T-helper 17 cell (primary cell): ENCODE data around the gene CRELD2. TPM values are rescaled to one million over a fixed set of nuclear protein-coding genes. Genes with fewer than 3 reads are reported as not detected.
A peak's percentile ranks its signal among the peaks of the same experiment; 100 is the strongest.

Experiments used
- ATAC-seq: fragments of 150-1000 bp; cut with Tn5 transposase; 2 replicates; pipeline ENCODE4 v1.10.0; 2021; ENCODE audit warnings: mild to moderate bottlenecking, moderate library complexity
- DNase-seq, 3 donors: peaks; one replicate each; pipeline versions ENCODE4 v3.0.0 to v3.0.0-alpha.2; 2020 to 2021
- H3K9me3 ChIP-seq: one replicate; pipeline ENCODE4 v1.7.0; 2013; ENCODE audit warnings: low read length, mild to moderate bottlenecking; ENCODE audit not compliant: control insufficient read depth, poor library complexity, severe bottlenecking
- H3K27ac Mint-ChIP-seq: one replicate; pipeline ENCODE4 v1.8.0; 2022; ENCODE audit warnings: mild to moderate bottlenecking, moderate library complexity, mixed read lengths
- H3K27me3 Mint-ChIP-seq: one replicate; pipeline ENCODE4 v1.8.0; 2022; ENCODE audit warnings: mixed read lengths
- H3K36me3 Mint-ChIP-seq: one replicate; pipeline ENCODE4 v1.8.0; 2022; ENCODE audit warnings: low read depth, mixed read lengths
- H3K4me1 Mint-ChIP-seq: one replicate; pipeline ENCODE4 v1.8.0; 2022; ENCODE audit warnings: mild to moderate bottlenecking, mixed read lengths
- H3K4me3 Mint-ChIP-seq: one replicate; pipeline ENCODE4 v1.8.0; 2022; ENCODE audit warnings: mild to moderate bottlenecking, moderate library complexity, mixed read lengths
- total RNA-seq, 4 donors: library from RNA in 2 of 4; stranded (reverse) in 2 of 4; gene quantifications; one replicate each; pipeline ENCODE4 v1.2.3 and lab custom pipeline; 2022 to 2026

Gene CRELD2
- total RNA-seq, 2 donors from 2014 or later: 28.1 to 36.7 TPM

GRCh38 chr22:49894322-49895054, 23.9 kb upstream of the CRELD2 start:
- Mint-ChIP-seq H3K36me3 (peaks cover 3% of the 10 kb centered on the region), H3K27me3 (no peaks in the 10 kb centered on the region), H3K4me1 (peaks cover 5% of the 10 kb centered on the region), H3K4me3 (no peak overlapping the region), H3K27ac (no peak overlapping the region)
- no peak for DNase-seq
- ATAC-seq: no peak
- no peaks in the 10 kb centered on the region for H3K9me3 ChIP-seq

DNA sequence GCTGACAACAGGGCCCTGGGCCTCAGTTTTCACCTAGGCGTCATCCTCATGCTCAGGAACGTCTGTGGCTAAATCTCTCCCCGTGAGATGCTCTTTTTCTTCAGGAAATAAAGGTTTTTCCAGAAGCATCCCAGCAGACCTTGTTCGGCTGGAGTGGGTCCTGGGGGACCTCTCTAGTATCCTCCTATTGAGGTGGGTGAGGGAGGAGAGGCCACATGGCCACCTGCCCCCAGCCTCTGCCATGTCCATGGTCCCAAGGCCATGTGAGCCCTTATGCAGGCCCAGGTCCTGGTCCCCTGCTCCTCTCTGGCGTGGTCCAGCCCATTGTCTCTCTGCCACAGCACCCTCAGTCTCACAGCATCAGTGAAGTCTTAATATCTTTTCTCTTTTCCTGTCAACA, 22.2 kb upstream of the CRELD2 start:
- Mint-ChIP-seq H3K4me1 (peaks cover 7% of the 10 kb centered on the region), H3K27ac (no peak overlapping the region), H3K4me3 (peak overlapping the region; percentile 43), H3K27me3 (no peaks in the 10 kb centered on the region), H3K36me3 (peaks cover 5% of the 10 kb centered on the region)
- ATAC-seq (no peak), DNase-seq (no peak)
- H3K9me3 ChIP-seq: no peaks in the 10 kb centered on the region

DNA sequence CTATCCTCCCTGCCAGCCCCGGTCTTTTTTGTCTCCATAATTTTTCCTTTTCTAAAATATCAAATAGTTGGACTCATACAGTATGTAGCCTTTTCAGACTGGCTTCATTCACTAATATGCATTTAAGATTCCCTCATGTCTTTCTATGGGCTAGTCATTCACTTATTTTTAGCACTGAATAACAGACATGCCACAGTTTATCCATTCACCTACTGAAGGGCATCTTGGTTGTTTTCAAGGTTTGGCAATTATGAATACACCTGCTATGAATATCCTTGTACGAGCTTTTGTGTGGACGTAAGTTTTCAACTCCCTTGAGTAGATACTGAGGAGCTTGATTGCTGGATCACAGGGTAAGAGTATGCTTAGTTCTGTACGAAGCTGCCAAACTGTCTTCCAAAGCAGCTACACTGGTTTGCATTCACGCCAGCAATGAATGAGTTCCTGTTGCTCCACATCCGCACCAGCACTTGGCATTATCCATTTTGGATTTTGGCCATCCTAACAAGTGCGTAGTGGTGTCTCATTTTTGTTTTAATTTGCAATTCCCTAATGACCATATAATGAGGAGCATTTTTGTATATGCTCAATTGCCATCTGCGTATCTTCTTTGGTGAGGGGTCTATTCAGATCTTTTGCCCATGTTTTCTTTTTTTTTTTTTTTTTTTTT, 21.3 kb upstream of the CRELD2 start:
- peaks cover 5% of the 10 kb centered on the region for H3K36me3 Mint-ChIP-seq
- peak overlapping the region; percentile 76 for H3K27ac Mint-ChIP-seq
- no peak for DNase-seq

DNA sequence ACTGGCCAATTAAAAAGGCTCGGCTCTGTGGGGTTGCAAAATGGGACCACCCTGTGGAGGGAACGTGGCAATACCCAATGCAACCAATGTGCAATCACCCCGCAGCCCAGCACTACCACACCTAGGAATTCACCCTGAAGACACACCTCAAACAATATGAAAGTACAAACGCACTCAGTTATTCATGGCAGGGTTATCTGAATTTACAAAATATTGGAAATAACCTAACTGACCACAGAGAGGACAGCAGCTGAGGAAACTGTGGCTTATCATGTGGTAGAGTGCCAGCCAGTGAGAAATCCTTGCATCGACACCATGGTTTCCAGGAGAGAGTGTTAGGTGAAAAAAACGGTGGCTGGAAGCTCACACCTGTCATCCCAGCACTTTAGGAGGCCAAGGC, 18.9 kb upstream of the CRELD2 start:
- no peaks in the 10 kb centered on the region for H3K9me3 ChIP-seq
- no peak for DNase-seq
- Mint-ChIP-seq H3K4me3 (no peak overlapping the region), H3K4me1 (peaks cover 7% of the 10 kb centered on the region), H3K27ac (no peak overlapping the region), H3K27me3 (no peaks in the 10 kb centered on the region), H3K36me3 (peaks cover 2% of the 10 kb centered on the region)
- ATAC-seq: no peak

More for the DNA sequence above, 21.3 kb upstream of the CRELD2 start:
- H3K4me1 Mint-ChIP-seq: peaks cover 7% of the 10 kb centered on the region
- no peak for ATAC-seq
- no peaks in the 10 kb centered on the region for H3K9me3 ChIP-seq
- H3K27me3 Mint-ChIP-seq: no peaks in the 10 kb centered on the region
- no peak overlapping the region for H3K4me3 Mint-ChIP-seq

- H3K36me3 Mint-ChIP-seq: peaks cover 2% of the 10 kb centered on the region
- ATAC-seq (no peak), DNase-seq (no peak)
- peak overlapping the region; percentile 60 for H3K4me3 Mint-ChIP-seq
- no peak overlapping the region for H3K27ac Mint-ChIP-seq
- H3K9me3 ChIP-seq: no peaks in the 10 kb centered on the region
- peaks cover 7% of the 10 kb centered on the region for H3K4me1 Mint-ChIP-seq
- no peaks in the 10 kb centered on the region for H3K27me3 Mint-ChIP-seq
Measured at GRCh38 chr22:49900441-49901230, 17.8 kb upstream of the CRELD2 start.

GRCh38 chr22:49901457-49901856, 17.0 kb upstream of the CRELD2 start:
- no peaks in the 10 kb centered on the region for H3K9me3 ChIP-seq
- no peak overlapping the region for H3K27ac Mint-ChIP-seq
- DNase-seq (no peak), ATAC-seq (no peak)
- no peak overlapping the region for H3K4me3 Mint-ChIP-seq
- H3K27me3 Mint-ChIP-seq: no peaks in the 10 kb centered on the region
- peaks cover 2% of the 10 kb centered on the region for H3K36me3 Mint-ChIP-seq
- peaks cover 4% of the 10 kb centered on the region for H3K4me1 Mint-ChIP-seq

DNA sequence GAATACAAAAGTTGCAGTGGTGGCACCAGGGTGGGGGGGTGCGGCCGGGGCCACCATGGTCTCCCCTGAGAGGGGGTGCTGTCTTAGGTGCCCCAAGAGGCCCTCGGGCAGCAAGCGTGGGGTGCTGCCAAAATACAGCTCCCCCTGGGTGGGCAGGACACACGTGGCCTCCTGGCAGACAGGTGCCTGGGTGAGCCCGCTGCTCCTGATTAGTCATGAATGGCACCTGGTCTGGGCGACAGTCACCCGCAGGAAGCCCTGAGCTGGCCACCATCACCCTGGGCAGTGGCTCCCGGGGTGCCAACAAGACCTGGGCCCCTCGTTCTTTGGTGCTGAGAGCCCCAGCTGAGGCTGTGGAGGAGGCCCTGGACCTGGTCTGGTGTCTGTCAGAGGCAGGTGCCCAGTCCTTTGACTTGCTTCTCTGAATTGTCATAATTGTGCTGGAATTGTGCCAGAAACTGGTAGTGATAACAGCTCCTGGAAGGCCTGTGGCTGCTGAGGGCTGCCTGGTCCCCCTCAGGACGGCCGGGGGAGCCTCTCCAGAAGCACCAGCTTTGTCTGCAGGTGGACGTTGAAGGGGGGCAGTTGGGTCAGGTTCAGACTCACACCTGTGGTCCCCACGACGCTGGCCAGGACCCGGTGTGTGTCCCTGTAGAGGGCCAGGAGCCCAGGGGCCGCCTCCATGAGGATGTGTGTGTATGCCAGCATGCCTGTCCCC, 15.0 kb upstream of the CRELD2 start:
- Mint-ChIP-seq H3K4me1 (peaks cover 9% of the 10 kb centered on the region), H3K27me3 (no peaks in the 10 kb centered on the region), H3K4me3 (no peak overlapping the region), H3K36me3 (peaks cover 2% of the 10 kb centered on the region), H3K27ac (no peak overlapping the region)
- no peak for ATAC-seq
- DNase-seq: no peak
- H3K9me3 ChIP-seq: no peaks in the 10 kb centered on the region

DNA sequence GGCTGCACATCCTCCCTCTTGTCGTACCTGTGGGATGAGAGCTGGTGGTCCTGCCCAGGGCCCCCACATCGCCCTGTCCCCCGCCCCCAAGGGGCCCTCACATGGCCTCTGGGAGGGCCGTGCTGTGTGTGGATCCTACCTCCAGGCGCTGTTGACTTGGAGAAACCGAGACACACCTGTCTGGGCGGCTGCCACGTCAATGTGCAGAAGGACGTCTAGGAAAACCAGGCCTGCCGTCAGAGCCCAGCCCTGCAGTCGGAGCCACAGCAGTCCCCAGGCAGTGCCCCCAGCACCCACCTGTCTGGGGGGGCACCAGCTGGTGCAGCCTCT, 14.4 kb upstream of the CRELD2 start:
- DNase-seq (no peak), ATAC-seq (no peak)
- Mint-ChIP-seq H3K36me3 (peaks cover 2% of the 10 kb centered on the region), H3K27me3 (no peaks in the 10 kb centered on the region), H3K4me3 (no peak overlapping the region), H3K4me1 (peaks cover 9% of the 10 kb centered on the region), H3K27ac (no peak overlapping the region)
- H3K9me3 ChIP-seq: no peaks in the 10 kb centered on the region

DNA sequence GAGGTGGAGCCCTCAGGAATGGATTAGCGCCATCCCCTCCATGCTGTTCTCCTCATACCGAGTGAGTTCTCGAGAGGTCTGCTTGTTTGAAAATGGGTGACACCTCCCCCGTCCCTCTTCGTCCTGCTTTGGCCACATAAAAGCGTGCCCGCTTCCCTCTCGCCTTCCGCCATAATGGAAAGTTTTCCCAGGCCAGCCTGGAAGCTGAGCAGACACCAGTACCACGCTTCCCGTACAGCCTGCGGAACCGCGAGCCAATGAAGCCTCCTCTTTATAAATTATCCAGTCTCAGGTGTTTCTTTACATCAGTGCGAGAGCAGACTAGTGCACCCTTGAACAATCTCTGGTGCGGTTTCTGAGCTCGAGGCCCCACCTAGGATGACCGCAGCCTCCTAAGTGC, 13.0 kb upstream of the CRELD2 start:
- H3K9me3 ChIP-seq: no peaks in the 10 kb centered on the region
- peaks cover 9% of the 10 kb centered on the region for H3K4me1 Mint-ChIP-seq
- no peak overlapping the region for H3K4me3 Mint-ChIP-seq
- no peak for ATAC-seq
- H3K27ac Mint-ChIP-seq: no peak overlapping the region
- no peaks in the 10 kb centered on the region for H3K27me3 Mint-ChIP-seq
- peaks cover 2% of the 10 kb centered on the region for H3K36me3 Mint-ChIP-seq
- no peak for DNase-seq

- H3K4me1 Mint-ChIP-seq: peaks cover 8% of the 10 kb centered on the region
- H3K4me3 Mint-ChIP-seq: no peak overlapping the region
- ATAC-seq (no peak), DNase-seq (no peak)
- H3K9me3 ChIP-seq: no peaks in the 10 kb centered on the region
- no peaks in the 10 kb centered on the region for H3K27me3 Mint-ChIP-seq
- H3K27ac Mint-ChIP-seq: peak overlapping the region; percentile 86
- H3K36me3 Mint-ChIP-seq: no peaks in the 10 kb centered on the region
Measured at GRCh38 chr22:49906071-49906798, 12.2 kb upstream of the CRELD2 start.

DNA sequence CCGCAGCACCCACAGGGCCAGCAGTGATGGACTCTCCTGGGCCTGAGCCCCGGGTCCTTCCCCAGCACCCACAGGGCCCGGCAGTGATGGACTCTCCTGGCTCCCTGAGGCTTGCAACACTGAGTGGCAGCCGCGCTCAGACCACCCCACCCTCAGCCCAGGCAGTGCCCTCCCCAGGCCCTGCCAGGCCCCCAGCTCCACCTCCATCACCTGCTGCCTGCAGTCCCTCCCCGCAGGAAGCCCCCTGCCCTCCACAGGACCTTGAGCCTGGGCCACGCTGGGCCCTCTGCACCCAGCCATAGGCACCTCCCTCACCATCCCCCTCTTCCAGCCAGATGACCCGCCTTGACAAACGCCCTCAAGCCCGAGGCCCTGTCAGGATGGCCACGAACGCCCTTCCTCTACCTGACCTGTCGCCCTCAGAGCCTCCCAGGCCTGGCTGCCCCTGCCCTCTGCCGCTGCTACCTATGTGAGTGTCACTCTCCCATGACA, 11.6 kb upstream of the CRELD2 start:
- no peak overlapping the region for H3K4me3 Mint-ChIP-seq
- H3K27ac Mint-ChIP-seq: peak overlapping the region; percentile 86
- H3K9me3 ChIP-seq: no peaks in the 10 kb centered on the region
- H3K36me3 Mint-ChIP-seq: no peaks in the 10 kb centered on the region
- peaks cover 8% of the 10 kb centered on the region for H3K4me1 Mint-ChIP-seq
- DNase-seq (no peak), ATAC-seq (no peak)
- H3K27me3 Mint-ChIP-seq: no peaks in the 10 kb centered on the region

DNA sequence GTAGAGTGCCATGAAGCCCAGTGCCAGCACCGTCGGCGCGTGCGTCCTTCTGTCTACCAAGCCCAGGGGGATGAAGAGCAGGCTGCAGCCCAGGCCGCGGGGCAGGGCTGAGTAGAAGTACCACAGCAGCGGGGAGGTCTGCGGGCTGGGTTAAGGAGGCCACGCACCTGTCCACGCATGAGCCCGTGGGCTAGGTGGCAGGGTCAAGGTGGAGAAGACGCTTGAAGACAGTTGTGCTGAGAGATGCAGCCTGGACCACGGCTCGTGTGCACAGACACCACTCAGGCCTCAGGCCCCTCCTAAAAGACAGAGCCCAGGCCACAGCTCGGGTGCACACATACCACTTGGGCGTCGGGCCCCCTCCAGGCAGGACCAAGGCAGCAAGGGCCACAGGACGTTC, 10.6 kb upstream of the CRELD2 start:
- Mint-ChIP-seq H3K4me3 (no peak overlapping the region), H3K4me1 (peaks cover 8% of the 10 kb centered on the region), H3K27me3 (no peaks in the 10 kb centered on the region), H3K27ac (peak overlapping the region; percentile 86), H3K36me3 (no peaks in the 10 kb centered on the region)
- no peak for DNase-seq
- no peaks in the 10 kb centered on the region for H3K9me3 ChIP-seq
- no peak for ATAC-seq
